ENCODE results near the gene NT5C3A. TPM values are rescaled to one million over a fixed set of nuclear protein-coding genes. Genes with fewer than 3 reads are reported as not detected.
"Not testable (repeated sequence)": the region's sequence is repeated elsewhere in the genome, so short reads cannot be mapped to it uniquely, and the experiment has no call there.

The NT5C3A gene
- total RNA-seq, 4 donors from 2014 or later: 18.8 to 32.9 (median 24.6) TPM

GRCh38 chr7:33035776-33036175 is 26.8 kb downstream of the NT5C3A start:
- no peak for DNase-seq (ENCODE audit: low spot score)
- no peak for TF ChIP-seq CTCF (IDR thresholded peaks at IDR 0.05)
- no peak for ATAC-seq (ENCODE audit: low FRiP score)

DNA sequence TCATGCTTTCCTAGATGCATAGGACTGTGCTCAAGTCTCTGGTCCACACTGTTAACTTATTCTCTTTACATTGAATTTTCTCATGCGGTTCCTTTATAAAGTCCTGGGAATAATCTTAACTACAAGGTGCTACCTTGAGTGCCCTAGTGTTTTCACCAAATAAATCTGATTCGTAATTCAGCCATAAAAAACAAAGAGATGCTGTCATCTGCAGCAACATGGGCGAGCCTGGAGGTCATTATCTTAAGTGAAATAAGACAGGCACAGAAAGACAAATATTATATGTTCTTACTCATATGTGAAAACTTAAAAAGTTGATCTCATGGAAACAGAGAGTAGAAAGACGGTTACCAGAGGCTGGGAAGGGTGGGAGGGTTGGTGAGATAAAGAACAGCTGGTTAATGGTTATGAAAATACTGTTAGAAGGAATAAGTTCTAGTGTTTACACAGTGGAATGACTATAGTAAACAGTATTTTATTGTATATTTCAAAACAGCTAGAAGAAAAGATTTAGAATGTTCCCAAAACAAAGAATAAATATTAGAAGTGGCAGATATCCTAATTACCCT is 38.3 kb downstream of the NT5C3A start:
- DNase-seq (ENCODE audit: low spot score): no peak
- ATAC-seq (ENCODE audit: low FRiP score): no peak

DNA sequence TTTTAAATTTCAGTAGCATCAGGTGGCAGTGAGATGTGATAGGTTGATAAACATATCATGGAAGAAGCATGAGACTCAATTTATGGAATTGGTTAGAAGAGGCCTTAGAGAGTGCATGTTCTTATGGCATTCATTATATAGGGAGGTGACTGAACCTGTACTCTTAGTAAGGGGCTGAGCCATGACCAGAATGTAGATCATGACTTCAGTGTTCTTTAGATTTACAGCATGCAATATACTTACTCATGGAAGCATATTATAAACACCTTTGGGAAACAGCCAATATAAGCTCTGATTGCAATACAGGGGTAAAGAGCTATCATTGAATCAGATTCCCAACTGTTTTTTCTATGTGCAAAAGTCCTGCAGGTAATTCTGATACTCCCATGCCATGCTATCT is 50.2 kb downstream of the NT5C3A start:
- no peak for DNase-seq (ENCODE audit: low spot score)
- no peak for TF ChIP-seq CTCF (IDR thresholded peaks at IDR 0.05)

More for the DNA sequence above, 38.3 kb downstream of the NT5C3A start:
- no peak for TF ChIP-seq CTCF (IDR thresholded peaks at IDR 0.05)

GRCh38 chr7:33009734-33010133 is 52.8 kb downstream of the NT5C3A start:
- ATAC-seq (ENCODE audit: low FRiP score): no peak
- TF ChIP-seq CTCF (IDR thresholded peaks at IDR 0.05): no peak
- DNase-seq (ENCODE audit: low spot score): no peak

More for the DNA sequence above, 50.2 kb downstream of the NT5C3A start:
- no peak for ATAC-seq (ENCODE audit: low FRiP score)

GRCh38 chr7:33005690-33006089 is 56.9 kb downstream of the NT5C3A start:
- ATAC-seq (ENCODE audit: low FRiP score); DNase-seq (ENCODE audit: low spot score): not testable (repeated sequence)

GRCh38 chr7:33005193-33005592 is 57.4 kb downstream of the NT5C3A start:
- not testable (repeated sequence) for ATAC-seq (ENCODE audit: low FRiP score); DNase-seq (ENCODE audit: low spot score)

DNA sequence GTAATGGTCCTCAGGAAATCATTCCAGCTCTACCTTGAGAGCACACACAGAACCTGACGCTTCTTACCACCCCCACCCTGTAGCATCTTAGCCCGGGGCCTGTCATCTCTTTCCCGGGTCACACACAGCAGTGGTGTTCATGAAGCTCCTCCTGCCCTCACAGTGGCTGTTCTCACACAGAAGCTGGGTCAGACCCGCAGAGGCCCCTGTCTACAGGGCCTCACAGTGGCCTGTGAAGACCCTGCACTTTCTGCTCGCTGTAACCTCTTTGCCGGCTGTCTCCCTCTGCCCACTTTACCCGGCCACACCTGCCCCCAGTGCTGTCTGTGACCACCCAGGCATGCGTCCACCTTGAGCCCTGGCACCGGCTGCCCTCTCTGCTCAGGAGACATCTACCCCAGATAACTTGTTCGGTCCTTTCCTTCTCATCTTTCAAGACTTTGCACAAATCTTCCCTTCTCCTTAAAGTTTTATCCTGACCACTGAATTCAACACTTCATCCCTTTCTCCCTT is 58.4 kb downstream of the NT5C3A start:
- ATAC-seq (ENCODE audit: low FRiP score); DNase-seq (ENCODE audit: low spot score): not testable (repeated sequence)

DNA sequence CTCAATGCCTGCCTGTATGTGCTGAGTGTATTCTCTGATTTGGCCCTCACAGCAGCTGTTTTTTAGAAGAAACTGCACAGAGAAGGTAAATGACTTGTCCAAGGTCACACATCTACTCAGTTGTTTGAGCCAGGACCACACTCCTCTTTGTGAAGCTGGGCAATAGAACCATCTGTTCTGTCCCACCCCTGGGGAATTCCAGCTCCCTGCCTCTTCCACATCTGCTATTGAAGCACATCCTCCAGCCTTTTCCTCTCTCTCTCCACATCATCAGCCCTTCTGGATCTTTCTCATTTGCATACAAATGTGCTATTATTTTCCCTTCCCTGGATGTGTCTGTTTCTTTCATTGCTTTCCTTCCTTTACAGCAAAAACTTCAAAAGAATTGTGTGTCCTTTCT is 59.5 kb downstream of the NT5C3A start:
- DNase-seq (ENCODE audit: low spot score); ATAC-seq (ENCODE audit: low FRiP score): not testable (repeated sequence)

DNA sequence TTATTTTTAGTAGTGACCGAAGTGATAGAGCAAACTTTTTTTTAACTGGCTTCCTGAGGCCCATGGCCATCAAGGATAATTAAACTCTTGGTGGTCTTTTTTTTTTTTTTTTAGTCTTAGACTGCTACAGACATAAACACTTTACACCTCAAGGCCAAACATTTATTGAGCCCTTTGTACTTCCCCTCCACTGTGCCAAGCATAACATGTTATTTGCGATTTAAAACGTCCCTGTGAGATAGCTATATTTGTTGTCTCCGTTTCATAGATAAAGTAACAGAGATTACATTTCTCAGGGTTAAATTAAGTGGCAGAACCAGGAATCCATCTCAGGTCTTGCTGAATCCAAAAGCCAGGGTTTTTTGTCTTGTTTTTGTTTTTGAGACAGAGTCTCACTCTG is 63.2 kb downstream of the NT5C3A start:
- ATAC-seq (ENCODE audit: low FRiP score); DNase-seq (ENCODE audit: low spot score): not testable (repeated sequence)

- peak; percentile 84 for ATAC-seq (ENCODE audit: low FRiP score)
- not testable (repeated sequence) for DNase-seq (ENCODE audit: low spot score)
These were observed 64.0 kb downstream of the NT5C3A start for GRCh38 chr7:32998361-32999171.

DNA sequence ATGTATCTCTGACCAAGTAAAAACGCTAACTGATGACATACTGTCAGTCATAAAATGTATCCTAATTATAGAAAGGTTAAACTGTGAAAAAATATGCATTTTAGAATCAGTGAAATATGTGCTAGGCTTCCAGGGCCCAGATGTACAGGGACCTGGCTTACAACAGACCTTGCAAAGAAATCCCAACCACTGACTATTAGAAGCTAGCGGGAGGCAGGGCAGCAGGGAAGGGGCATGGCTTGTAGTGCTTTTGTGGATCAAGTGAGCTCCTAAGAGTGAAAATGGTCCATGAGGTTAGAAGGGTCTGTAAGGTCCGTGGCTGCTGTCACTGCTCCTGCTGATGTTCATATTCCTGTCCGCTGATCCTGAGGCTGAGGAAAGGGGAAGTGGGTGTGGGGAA is 64.6 kb downstream of the NT5C3A start:
- not testable (repeated sequence) for DNase-seq (ENCODE audit: low spot score)
- peak; percentile 61 for ATAC-seq (ENCODE audit: low FRiP score)

GRCh38 chr7:32992750-32993149 is 69.8 kb downstream of the NT5C3A start:
- DNase-seq (ENCODE audit: low spot score): not testable (repeated sequence)
- ATAC-seq (ENCODE audit: low FRiP score): peak; percentile 57

DNA sequence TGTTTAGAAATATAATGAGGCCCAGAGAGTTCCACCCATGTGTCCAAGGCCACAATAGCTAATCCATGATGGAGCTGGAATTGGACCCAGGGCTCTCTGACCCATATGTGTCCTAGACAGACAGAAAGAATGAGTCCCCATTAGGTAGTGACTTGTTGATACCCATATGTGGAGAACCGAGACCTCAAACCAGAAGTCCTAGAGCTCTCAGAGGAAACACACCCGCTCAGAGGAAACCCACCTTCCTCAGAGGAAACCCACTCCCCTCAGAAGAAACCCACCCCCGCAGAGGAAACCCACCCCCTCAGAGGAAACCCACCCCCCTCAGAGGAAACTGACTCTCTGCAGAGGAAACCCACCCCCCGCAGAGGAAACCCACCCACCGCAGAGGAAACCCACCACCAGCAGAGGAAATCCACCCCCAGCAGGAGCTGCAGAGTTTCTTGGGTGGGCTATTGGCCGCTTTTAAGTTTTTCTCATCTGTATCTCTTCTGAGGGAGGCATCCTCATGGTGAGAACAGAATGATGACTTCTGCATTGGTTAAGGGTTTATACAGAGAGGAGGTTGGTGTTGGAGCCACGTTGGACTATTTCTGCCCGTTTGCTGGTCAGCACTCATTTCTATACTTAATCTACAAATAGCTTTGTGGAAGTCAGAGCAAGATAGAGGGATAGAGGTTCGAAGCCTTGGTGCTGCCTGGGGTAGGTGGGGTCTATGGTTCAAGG is 70.4 kb downstream of the NT5C3A start:
- ATAC-seq (ENCODE audit: low FRiP score); DNase-seq (ENCODE audit: low spot score): not testable (repeated sequence)

DNA sequence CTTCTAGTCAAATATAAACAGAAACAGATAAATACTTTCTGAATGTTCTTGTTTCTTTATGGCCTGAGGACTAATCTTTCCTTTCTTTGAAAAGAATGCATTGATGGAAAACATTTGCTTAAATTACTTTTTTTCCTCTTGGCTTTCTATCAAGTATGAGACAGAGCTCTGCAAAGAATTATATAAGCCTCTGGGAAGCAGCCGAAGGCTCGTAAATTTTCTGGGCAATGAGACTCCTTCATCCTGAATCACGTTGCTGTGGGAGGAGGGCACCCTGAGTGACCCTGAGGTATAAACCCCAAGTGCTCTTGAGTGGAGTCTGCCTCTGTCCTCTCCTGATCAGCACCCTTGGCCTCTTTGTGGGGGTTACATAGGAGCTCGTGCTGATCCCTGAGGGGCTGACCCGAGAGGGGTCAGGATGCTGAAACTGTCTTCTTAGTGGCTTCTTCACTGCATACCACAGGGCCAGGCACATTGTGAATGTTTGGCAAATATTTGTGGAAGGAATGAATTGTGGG is 71.4 kb downstream of the NT5C3A start:
- ATAC-seq (ENCODE audit: low FRiP score): peak; percentile 54
- DNase-seq (ENCODE audit: low spot score): not testable (repeated sequence)
